Measurements from ENCODE around the gene SYT6. TPM values are rescaled to one million over a fixed set of nuclear protein-coding genes. Genes with fewer than 3 reads are reported as not detected.

SYT6 gene
- total RNA-seq, 1 experiment from 2014 or later: 54.2 TPM

- TF ChIP-seq ERG (CRISPR knock-in tag; IDR thresholded peaks at IDR 0.05) (no peak), IRF2 (CRISPR knock-in tag; IDR thresholded peaks at IDR 0.05; ENCODE audit: borderline replicate concordance, low read depth) (no peak), CDX4 (CRISPR knock-in tag; IDR thresholded peaks at IDR 0.05; ENCODE audit: borderline replicate concordance) (no peak)
Measured at GRCh38 chr1:114169509-114169908, 15.8 kb upstream of the SYT6 start (continued).

- Mint-ChIP-seq H3K4me1 (peaks cover 6% of the 10 kb centered on the region), H3K27me3 (ENCODE audit: low read depth) (peaks cover 31% of the 10 kb centered on the region), H3K36me3 (no peaks in the 10 kb centered on the region), H3K9me3 (no peaks in the 10 kb centered on the region), H3K27ac (no peak overlapping the region), H3K4me3 (no peak overlapping the region)
- no peak for TF ChIP-seq E2F5 (CRISPR knock-in tag; IDR thresholded peaks at IDR 0.05)
- TF ChIP-seq NFATC4 (CRISPR knock-in tag; IDR thresholded peaks at IDR 0.05): no peak
- no peak for TF ChIP-seq TP53 (CRISPR knock-in tag; IDR thresholded peaks at IDR 0.05)
- TF ChIP-seq NR1H2 (CRISPR knock-in tag; IDR thresholded peaks at IDR 0.05): no peak
- no peak for TF ChIP-seq CTCF (IDR thresholded peaks at IDR 0.05)
- TF ChIP-seq ZNF281 (CRISPR knock-in tag; IDR thresholded peaks at IDR 0.05): no peak
- no peak for TF ChIP-seq SMAD3 (CRISPR knock-in tag; IDR thresholded peaks at IDR 0.05; ENCODE audit: borderline replicate concordance)
- no peak for TF ChIP-seq ZNF121 (CRISPR knock-in tag; IDR thresholded peaks at IDR 0.05)
- no peak for TF ChIP-seq PREB (CRISPR knock-in tag; IDR thresholded peaks at IDR 0.05; ENCODE audit: borderline replicate concordance)
- TF ChIP-seq NR3C1 (CRISPR knock-in tag; conservative IDR thresholded peaks at IDR 0.05; ENCODE audit: low read depth): no peak
- TF ChIP-seq ZMAT4 (CRISPR knock-in tag; IDR thresholded peaks at IDR 0.05): no peak
- no peak for TF ChIP-seq MXD4 (CRISPR knock-in tag; IDR thresholded peaks at IDR 0.05; ENCODE audit: borderline replicate concordance)
- no peak for TF ChIP-seq CREM (CRISPR knock-in tag; IDR thresholded peaks at IDR 0.05)
- TF ChIP-seq ZNF396 (CRISPR knock-in tag; IDR thresholded peaks at IDR 0.05; ENCODE audit: borderline replicate concordance): no peak
- no peak for TF ChIP-seq ZNF416 (CRISPR knock-in tag; IDR thresholded peaks at IDR 0.05)
- ATAC-seq (no peak), DNase-seq (ENCODE audit: low spot score) (no peak)
- ChIA-PET CTCF (interaction anchor here (0.8 to 1.5 kb wide), 2 partner anchors 188 to 355 kb away, joined by 3 to 5 read pairs; partner anchors contain the start of genes OLFML3 and RSBN1), POLR2A (no interaction called here)
Measured at GRCh38 chr1:114167226-114167625, 13.6 kb upstream of the SYT6 start.
